Naive thymus-derived CD4-positive, alpha-beta T cell (primary cell): ENCODE results near the gene TOE1. TPM values are rescaled to one million over a fixed set of nuclear protein-coding genes. Genes with fewer than 3 reads are reported as not detected.
"Not testable (repeated sequence)": the region's sequence is repeated elsewhere in the genome, so short reads cannot be mapped to it uniquely, and the experiment has no call there.

Experiments used
- ATAC-seq: fragments of 150-1000 bp; cut with Tn5 transposase; 2 replicates; pipeline ENCODE4 v1.10.0; 2021; ENCODE audit warnings: mild to moderate bottlenecking, moderate library complexity
- CTCF ChIA-PET: fragments of 350-600 bp; sonication (Branson Sonifier 250); formaldehyde crosslinking; loops from one replicate; lab custom pipeline; 2021; ENCODE audit warnings: antibody characterized with exemption; lab: Charles Lee
- POLR2A ChIA-PET: fragments of 350-600 bp; sonication (Branson Sonifier 250); formaldehyde crosslinking; loops from one replicate; lab custom pipeline; 2021; ENCODE audit warnings: antibody characterized with exemption, inconsistent platforms; lab: Charles Lee
- DNase-seq, 9 donors: peaks; one replicate each; pipeline versions ENCODE4 v3.0.0 to v3.0.0-alpha.2; 2020 to 2022; ENCODE audit warnings: mixed read lengths in 1 of 9
- H3K27ac ChIP-seq: one replicate; pipeline ENCODE4 v1.7.0; 2013; ENCODE audit warnings: mild to moderate bottlenecking, low read depth, low read length, moderate library complexity
- H3K27me3 ChIP-seq, 2 donors: one replicate each; pipeline ENCODE4 v1.7.0; 2013; ENCODE audit warnings: low read length in 2 of 2, mild to moderate bottlenecking in 2 of 2, moderate library complexity in 2 of 2; ENCODE audit not compliant: control insufficient read depth in 2 of 2, insufficient read depth in 2 of 2
- H3K36me3 ChIP-seq, 3 experiments: 1 replicate in 2 of 3; 2 replicates in 1 of 3; pipeline ENCODE4 v1.7.0; 2013; ENCODE audit warnings: low read length in 3 of 3, mild to moderate bottlenecking in 3 of 3, moderate library complexity in 1 of 3; ENCODE audit not compliant: insufficient read depth in 3 of 3, control insufficient read depth in 2 of 3
- H3K4me1 ChIP-seq, 2 donors: one replicate each; pipeline ENCODE4 v1.7.0; 2013; ENCODE audit warnings: low read length in 2 of 2, mild to moderate bottlenecking in 2 of 2, moderate library complexity in 1 of 2; ENCODE audit not compliant: control insufficient read depth in 2 of 2, insufficient read depth in 2 of 2
- H3K4me3 ChIP-seq: 2 replicates; pipeline ENCODE4 v1.7.0; 2013; ENCODE audit warnings: mild to moderate bottlenecking, low read length
- H3K9me3 ChIP-seq, 3 experiments: 1 replicate in 2 of 3; 2 replicates in 1 of 3; pipeline ENCODE4 v1.7.0; 2013; ENCODE audit warnings: low read length in 3 of 3; ENCODE audit not compliant: control insufficient read depth in 2 of 3
- H3K27ac Mint-ChIP-seq, 9 donors: one replicate each; pipeline ENCODE4 v1.8.0; 2020 to 2022; ENCODE audit warnings: mixed read lengths in 9 of 9, mild to moderate bottlenecking in 8 of 9, moderate library complexity in 5 of 9, inconsistent platforms in 2 of 9
- H3K27me3 Mint-ChIP-seq, 5 donors: one replicate each; pipeline ENCODE4 v1.8.0; 2021 to 2022; ENCODE audit warnings: mixed read lengths in 5 of 5, mild to moderate bottlenecking in 1 of 5
- H3K36me3 Mint-ChIP-seq, 5 donors: one replicate each; pipeline ENCODE4 v1.8.0; 2020 to 2022; ENCODE audit warnings: mixed read lengths in 5 of 5, mild to moderate bottlenecking in 3 of 5, inconsistent platforms in 1 of 5
- H3K4me1 Mint-ChIP-seq, 7 donors: one replicate each; pipeline ENCODE4 v1.8.0; 2020 to 2022; ENCODE audit warnings: mixed read lengths in 7 of 7, mild to moderate bottlenecking in 3 of 7, inconsistent platforms in 1 of 7
- H3K4me3 Mint-ChIP-seq, 10 donors: one replicate each; pipeline ENCODE4 v1.8.0; 2020 to 2022; ENCODE audit warnings: mild to moderate bottlenecking in 10 of 10, mixed read lengths in 10 of 10, moderate library complexity in 6 of 10, inconsistent platforms in 2 of 10
- H3K9me3 Mint-ChIP-seq, 11 donors: one replicate each; pipeline ENCODE4 v1.8.0; 2020 to 2022; ENCODE audit warnings: mixed read lengths in 11 of 11, mild to moderate bottlenecking in 4 of 11, inconsistent platforms in 1 of 11, moderate library complexity in 1 of 11
- intact Hi-C, 2 donors: fragments of 100-400 bp; cut with micrococcal nuclease; formaldehyde crosslinking; loops; one replicate each; pipeline ENCODE4 v1.15.1; 2023
- polyA plus RNA-seq, 2 donors: library from polyadenylated mRNA; unstranded; fragments of 300-500 nt; fragmentation: Illumina TruSeq; gene quantifications; one replicate each; pipeline ENCODE4 v1.2.3, GENCODE V29; 2021
- total RNA-seq, 6 experiments: library from RNA in 5 of 6; stranded (reverse) in 5 of 6; gene quantifications; 1 replicate in 5 of 6; 2 replicates in 1 of 6; pipeline ENCODE4 v1.2.3 and lab custom pipeline; 2021 to 2026

The TOE1 gene
- total RNA-seq, result 10 to 100 TPM; 20.6 to 53.3 (median 25.7) TPM
- polyA plus RNA-seq, result 10 to 100 TPM; 16.7 to 20.5 TPM
- 102 reads per million, percentile 85 among the genes with 10 or more reads in this experiment for total RNA-seq (lab: John Stamatoyannopoulos, UW)

- peaks cover 7 to 41% (median 24%) of the 10 kb centered on the region in 3 experiments for H3K36me3 ChIP-seq
- H3K27ac Mint-ChIP-seq, result peak within 1 kb of the TSS; percentile 96 to 99 (median 99)
- intact Hi-C loops, result loop anchor here (1.0 to 5.0 kb wide), 17 partner anchors 14 to 1992 kb away; partner anchors contain the start of genes CCDC163 (in 2 of the 2), HPDL (in 2 of the 2), KIF2C (in 2 of the 2) and MMACHC (in 2 of the 2)
- no peaks in the 10 kb centered on the region for H3K27me3 Mint-ChIP-seq
- peak within 1 kb of the TSS; percentile 83 for H3K4me3 ChIP-seq
- peaks cover 0 to 30% (median 9%) of the 10 kb centered on the region in 5 donors for H3K36me3 Mint-ChIP-seq
- peaks cover 31 to 33% of the 10 kb centered on the region in 2 donors for H3K4me1 ChIP-seq
- H3K4me3 Mint-ChIP-seq, result peak within 1 kb of the TSS; percentile 95 to 100 (median 99)
- ATAC-seq (peak; percentile 91), DNase-seq (peak; percentile 84 to 95 (median 89))
- peaks cover 24 to 75% (median 61%) of the 10 kb centered on the region in 7 donors for H3K4me1 Mint-ChIP-seq
- ChIA-PET POLR2A (interaction anchor here (0.6 to 5.5 kb wide), 37 partner anchors 9 to 907 kb away, joined by 3 to 85 read pairs (median 7); partner anchors contain the start of genes CCDC163, EIF2B3, GPBP1L1 and HECTD3), CTCF (interaction anchor here (0.6 to 4.9 kb wide), 11 partner anchors 35 to 503 kb away, joined by 3 to 26 read pairs (median 5); partner anchors contain the start of genes HECTD3, TESK2 and UROD)
- H3K9me3 ChIP-seq, result no peaks in the 10 kb centered on the region
- no peaks in the 10 kb centered on the region for H3K27me3 ChIP-seq
- H3K9me3 Mint-ChIP-seq, result no peaks in the 10 kb centered on the region
- peak within 1 kb of the TSS; percentile 99 for H3K27ac ChIP-seq
These were observed at the start of gene TOE1, which contains the start of gene MUTYH for GRCh38 chr1:45339789-45340558. Gene TOE1 (plus strand): TSS chr1:45340170. CDS start chr1:45340253, 83 bp downstream. Gene MUTYH (minus strand): TSS chr1:45340440. CDS start chr1:45334505, 5,935 bp downstream.

GRCh38 chr1:45291002-45291401 lies 49.0 kb upstream of the TOE1 start:
- H3K36me3 Mint-ChIP-seq, DNase-seq, POLR2A ChIA-PET, ATAC-seq, intact Hi-C loops, H3K27me3 ChIP-seq, H3K4me3 Mint-ChIP-seq, H3K9me3 Mint-ChIP-seq, H3K27ac ChIP-seq, H3K9me3 ChIP-seq, H3K27ac Mint-ChIP-seq, CTCF ChIA-PET, H3K4me1 ChIP-seq, H3K4me3 ChIP-seq, H3K36me3 ChIP-seq, H3K27me3 Mint-ChIP-seq, H3K4me1 Mint-ChIP-seq: not testable (repeated sequence)

GRCh38 chr1:45291716-45292115 lies 48.3 kb upstream of the TOE1 start:
- ChIA-PET CTCF (interaction anchor here (0.6 kb wide), 1 partner anchor 12 kb away, joined by 3 read pairs; no protein-coding TSS in a partner anchor), POLR2A (no interaction called here)
- no peak overlapping the region for H3K4me3 Mint-ChIP-seq
- no peak for ATAC-seq
- Histone ChIP-seq H3K4me3 (no peak overlapping the region), H3K36me3 (no peaks in the 10 kb centered on the region), H3K27me3 (no peaks in the 10 kb centered on the region), H3K4me1 (no peaks in the 10 kb centered on the region), H3K9me3 (no peaks in the 10 kb centered on the region), H3K27ac (no peak overlapping the region)
- peaks cover 0 to 8% (median 0%) of the 10 kb centered on the region in 5 donors for H3K27me3 Mint-ChIP-seq
- intact Hi-C loops, result no loop called here
- DNase-seq, result no peak
- H3K36me3 Mint-ChIP-seq, result peaks cover 0 to 4% (median 0%) of the 10 kb centered on the region in 5 donors
- H3K9me3 Mint-ChIP-seq, result peaks cover 0 to 6% (median 0%) of the 10 kb centered on the region in 11 donors
- no peak overlapping the region for H3K27ac Mint-ChIP-seq
- H3K4me1 Mint-ChIP-seq, result no peaks in the 10 kb centered on the region

- Mint-ChIP-seq H3K36me3 (peaks cover 0 to 4% (median 0%) of the 10 kb centered on the region in 5 donors), H3K9me3 (peaks cover 0 to 6% (median 0%) of the 10 kb centered on the region in 11 donors), H3K27me3 (no peaks in the 10 kb centered on the region), H3K4me3 (no peak overlapping the region), H3K4me1 (peaks cover 0 to 14% (median 3%) of the 10 kb centered on the region in 7 donors), H3K27ac (no peak overlapping the region)
- POLR2A ChIA-PET, result interaction anchor here (0.8 to 8.4 kb wide), 4 partner anchors 43 to 566 kb away, joined by 3 to 126 read pairs (median 3); partner anchors contain the start of genes HECTD3, MUTYH, RNU5D-1 and TOE1
- intact Hi-C loops, result no loop called here
- Histone ChIP-seq H3K27ac (no peak overlapping the region), H3K4me1 (no peaks in the 10 kb centered on the region), H3K36me3 (no peaks in the 10 kb centered on the region), H3K9me3 (no peaks in the 10 kb centered on the region), H3K4me3 (no peak overlapping the region), H3K27me3 (no peaks in the 10 kb centered on the region)
- ATAC-seq (no peak), DNase-seq (no peak)
- CTCF ChIA-PET, result interaction anchor here (0.5 to 11.7 kb wide), 2 partner anchors 62 to 282 kb away, joined by 4 to 255 read pairs; partner anchors contain the start of genes HECTD3 and UROD
These were observed 42.2 kb upstream of the TOE1 start for GRCh38 chr1:45297666-45298356.

GRCh38 chr1:45299296-45299695 lies 40.7 kb upstream of the TOE1 start:
- Histone ChIP-seq H3K4me1 (peaks cover 3% of the 10 kb centered on the region in 2 donors), H3K9me3 (no peaks in the 10 kb centered on the region), H3K4me3 (no peak overlapping the region), H3K36me3 (no peaks in the 10 kb centered on the region), H3K27ac (no peak overlapping the region), H3K27me3 (no peaks in the 10 kb centered on the region)
- Mint-ChIP-seq H3K4me3 (no peak overlapping the region), H3K27me3 (no peaks in the 10 kb centered on the region), H3K36me3 (no peaks in the 10 kb centered on the region), H3K27ac (no peak overlapping the region), H3K4me1 (peaks cover 0 to 18% (median 11%) of the 10 kb centered on the region in 7 donors), H3K9me3 (no peaks in the 10 kb centered on the region)
- intact Hi-C loops, result no loop called here
- DNase-seq (no peak), ATAC-seq (no peak)
- CTCF ChIA-PET, result interaction anchor here (1.1 to 11.7 kb wide), 3 partner anchors 194 to 499 kb away, joined by 4 to 255 read pairs (median 5); partner anchors contain the start of genes HECTD3, PLK3 and UROD
- POLR2A ChIA-PET, result interaction anchor here (0.9 to 8.4 kb wide), 2 partner anchors 11 to 286 kb away, joined by 5 to 126 read pairs; partner anchors contain the start of genes HECTD3 and UROD
